Natural killer cell (primary cell): ENCODE measurements around the gene COX5B. TPM values are rescaled to one million over a fixed set of nuclear protein-coding genes. Genes with fewer than 3 reads are reported as not detected.

Experiments used
- ATAC-seq, 3 donors: fragments of 150-1000 bp in 2 of 3; fragments of 200-7000 bp in 1 of 3; cut with Tn5 transposase; 1 replicate in 1 of 3; 2 replicates in 2 of 3; pipeline ENCODE4 v1.10.0; 2021; ENCODE audit warnings: mild to moderate bottlenecking in 2 of 3, moderate library complexity in 2 of 3
- DNase-seq, 2 donors: peaks; one replicate each; pipeline versions ENCODE4 v3.0.0 to v3.0.0-alpha.2; 2013 to 2021; ENCODE audit warnings: mixed read lengths in 1 of 2
- H3K27ac ChIP-seq: one replicate; pipeline ENCODE4 v1.5.1; 2013; ENCODE audit warnings: mild to moderate bottlenecking, low read length
- H3K27me3 ChIP-seq: one replicate; pipeline ENCODE4 v1.6.1; 2013; ENCODE audit warnings: low read length; ENCODE audit not compliant: control insufficient read depth, insufficient read depth
- H3K36me3 ChIP-seq: one replicate; pipeline ENCODE4 v1.6.1; 2013; ENCODE audit warnings: low read length; ENCODE audit not compliant: control insufficient read depth, insufficient read depth
- H3K4me1 ChIP-seq: one replicate; pipeline ENCODE4 v1.6.1; 2013; ENCODE audit warnings: low read length; ENCODE audit not compliant: control insufficient read depth, insufficient read depth
- H3K4me3 ChIP-seq: one replicate; pipeline ENCODE4 v1.5.1; 2013; ENCODE audit warnings: low read length
- H3K9me3 ChIP-seq: one replicate; pipeline ENCODE4 v1.6.1; 2013; ENCODE audit warnings: low read length; ENCODE audit not compliant: control insufficient read depth, insufficient read depth
- H3K27ac Mint-ChIP-seq, 2 donors: one replicate each; pipeline ENCODE4 v1.8.0; 2022; ENCODE audit warnings: mild to moderate bottlenecking in 2 of 2, mixed read lengths in 2 of 2, moderate library complexity in 1 of 2
- H3K27me3 Mint-ChIP-seq, 2 donors: one replicate each; pipeline ENCODE4 v1.8.0; 2022; ENCODE audit warnings: low read depth in 2 of 2, mixed read lengths in 2 of 2
- H3K36me3 Mint-ChIP-seq: one replicate; pipeline ENCODE4 v1.8.0; 2022; ENCODE audit warnings: mixed read lengths
- H3K4me1 Mint-ChIP-seq, 2 donors: one replicate each; pipeline ENCODE4 v1.8.0; 2022; ENCODE audit warnings: mixed read lengths in 2 of 2
- H3K4me3 Mint-ChIP-seq: one replicate; pipeline ENCODE4 v1.8.0; 2022; ENCODE audit warnings: mild to moderate bottlenecking, moderate library complexity, mixed read lengths
- H3K9me3 Mint-ChIP-seq, 2 donors: one replicate each; pipeline ENCODE4 v1.8.0; 2022; ENCODE audit warnings: mixed read lengths in 2 of 2
- CTCF ChIP-seq: fragments of 200-600 bp; IDR thresholded peaks from one replicate; pipeline ENCODE4 v1.8.0; 2022; ENCODE audit warnings: antibody characterized with exemption
- WGBS: methylation state at CpG from one replicate; pipeline ENCODE4 v1.1.7; 2013; ENCODE audit warnings: missing lambda C conversion rate; ENCODE audit not compliant: insufficient coverage; 5-methylcytosine and 5-hydroxymethylcytosine counted together
- intact Hi-C: fragments of 100-400 bp; cut with micrococcal nuclease; formaldehyde crosslinking; loops from one replicate; pipeline ENCODE4 v1.14.2; 2022
- total RNA-seq, 4 donors: library from RNA; stranded (reverse); fragments of 120-200 nt in 1 of 4; gene quantifications; one replicate each; pipeline versions ENCODE4 v1.2.3 to v1.2.4, GENCODE V29; 2013 to 2022

The COX5B gene
- total RNA-seq, 3 donors from 2014 or later (not counting 1 experiment from before 2014, with no cell fraction given): 101 to 126 (median 122) TPM

DNA sequence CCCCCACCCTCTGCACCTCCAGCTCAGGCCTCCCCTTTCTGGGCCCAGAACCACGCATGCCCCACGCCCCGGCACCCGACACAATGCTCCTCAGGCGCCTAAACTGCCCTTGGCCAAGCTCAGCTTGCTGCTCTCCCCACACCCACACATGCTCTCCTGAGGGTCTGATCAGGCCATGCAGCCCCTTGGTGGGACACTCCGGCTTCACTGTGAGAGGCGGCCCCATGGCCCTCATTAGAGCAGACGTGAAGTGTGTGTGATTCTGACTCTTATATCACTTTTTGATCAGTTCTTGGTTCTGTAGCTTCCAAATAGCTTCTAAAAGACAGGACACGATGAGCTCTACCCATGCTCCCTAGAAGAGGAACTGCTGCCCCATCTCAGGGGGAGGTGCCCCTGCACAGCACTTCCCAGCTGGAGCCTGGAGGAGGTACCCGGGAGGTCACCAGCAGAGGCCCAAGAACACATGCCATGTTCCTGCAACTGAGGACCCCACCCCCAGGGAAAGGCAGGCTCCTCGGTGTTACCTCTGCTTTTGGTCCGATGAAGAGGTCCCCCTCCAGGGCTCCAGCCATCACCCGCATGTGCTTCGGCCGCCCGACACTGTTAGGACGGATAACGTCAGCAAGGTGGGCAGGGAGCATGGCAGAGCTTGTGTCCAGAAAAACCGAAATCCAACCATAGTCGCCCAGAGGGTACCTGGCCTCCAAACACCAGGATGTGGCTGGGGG, 14.3 kb downstream of the COX5B start:
- TF ChIP-seq CTCF: no peak
- DNase-seq (no peak), ATAC-seq (no peak)
- intact Hi-C loops: loop anchor here (5.0 kb wide), 2 partner anchors 52 to 87 kb away; partner anchors contain the start of gene ZAP70
- Mint-ChIP-seq H3K36me3 (no peaks in the 10 kb centered on the region), H3K9me3 (no peaks in the 10 kb centered on the region), H3K4me3 (no peak overlapping the region), H3K4me1 (peaks cover 31 to 34% of the 10 kb centered on the region in 2 donors), H3K27ac (peak overlapping the region in 1 of 2 donors; percentile 95), H3K27me3 (no peaks in the 10 kb centered on the region)
- no peaks in the 10 kb centered on the region for H3K27me3 ChIP-seq
- peaks cover 36% of the 10 kb centered on the region for H3K4me1 ChIP-seq
- H3K27ac ChIP-seq: no peak overlapping the region
- H3K36me3 ChIP-seq: peaks cover 42% of the 10 kb centered on the region
- WGBS: 97% methylated on average over 20 of the region's 20 CpGs
- no peaks in the 10 kb centered on the region for H3K9me3 ChIP-seq
- no peak overlapping the region for H3K4me3 ChIP-seq

DNA sequence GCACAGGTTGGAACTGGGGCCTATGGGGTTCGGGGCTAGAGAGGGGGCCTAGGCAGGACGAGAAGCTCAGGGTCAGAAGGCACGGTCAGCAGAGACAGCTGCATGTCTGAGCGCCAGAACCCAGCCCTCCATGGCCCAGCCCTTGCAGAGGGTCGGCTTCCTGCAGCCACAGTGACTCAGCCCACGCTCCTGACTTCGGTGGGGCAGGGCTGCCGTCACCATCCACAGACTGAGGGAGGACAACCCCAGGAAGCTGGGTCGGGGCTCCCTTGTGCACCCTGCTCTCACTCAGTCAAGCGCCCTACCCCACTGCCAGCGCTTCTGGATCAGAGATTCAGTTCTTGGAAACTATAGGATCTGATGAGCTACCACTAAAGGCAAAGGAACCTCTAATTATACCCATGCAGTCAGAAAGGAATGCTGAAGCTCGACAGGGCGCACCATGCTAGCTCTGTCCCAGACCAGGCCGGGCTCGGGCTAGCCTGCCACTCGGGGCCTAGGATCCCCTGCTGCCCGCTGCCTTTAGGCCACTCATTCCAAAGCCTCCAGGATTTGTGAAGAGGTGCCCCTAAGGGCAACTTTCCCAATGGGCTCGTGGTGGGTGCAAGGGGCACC, 15.0 kb downstream of the COX5B start:
- intact Hi-C loops: loop anchor here (5.0 kb wide), 2 partner anchors 51 to 86 kb away; partner anchors contain the start of gene ZAP70
- no peaks in the 10 kb centered on the region for H3K27me3 ChIP-seq
- Mint-ChIP-seq H3K36me3 (no peaks in the 10 kb centered on the region), H3K27me3 (no peaks in the 10 kb centered on the region), H3K4me1 (peaks cover 29 to 34% of the 10 kb centered on the region in 2 donors), H3K9me3 (no peaks in the 10 kb centered on the region), H3K4me3 (no peak overlapping the region), H3K27ac (peak overlapping the region; percentile 95)
- H3K4me1 ChIP-seq: peaks cover 36% of the 10 kb centered on the region
- ATAC-seq (no peak), DNase-seq (no peak)
- no peak for TF ChIP-seq CTCF
- H3K9me3 ChIP-seq: no peaks in the 10 kb centered on the region
- no peak overlapping the region for H3K27ac ChIP-seq
- peaks cover 41% of the 10 kb centered on the region for H3K36me3 ChIP-seq
- H3K4me3 ChIP-seq: no peak overlapping the region
- 81% methylated on average over 18 of the region's 18 CpGs for WGBS

GRCh38 chr2:97661927-97662326, 16.1 kb downstream of the COX5B start:
- H3K36me3 Mint-ChIP-seq: no peaks in the 10 kb centered on the region
- peak overlapping the region; percentile 99 for H3K27ac ChIP-seq
- H3K4me3 Mint-ChIP-seq: peak overlapping the region; percentile 93

More at GRCh38 chr2:97661927-97662326, 16.1 kb downstream of the COX5B start:
- Mint-ChIP-seq H3K27ac (peak overlapping the region; percentile 95), H3K27me3 (no peaks in the 10 kb centered on the region), H3K9me3 (no peaks in the 10 kb centered on the region), H3K4me1 (peaks cover 29 to 34% of the 10 kb centered on the region in 2 donors)
- intact Hi-C loops: loop anchor here (1.0 to 5.0 kb wide), 3 partner anchors 17 to 85 kb away; partner anchors contain the start of gene ZAP70
- Histone ChIP-seq H3K27me3 (no peaks in the 10 kb centered on the region), H3K9me3 (no peaks in the 10 kb centered on the region), H3K36me3 (peaks cover 30% of the 10 kb centered on the region), H3K4me3 (no peak overlapping the region), H3K4me1 (peaks cover 36% of the 10 kb centered on the region)
- ATAC-seq: no peak
- 89% methylated on average over 6 of the region's 6 CpGs for WGBS
- no peak for DNase-seq
- TF ChIP-seq CTCF: no peak
